GM19372 (cell line): ENCODE results near the gene CLSTN2.

Experiments used
- ATAC-seq: cut with Tn5 transposase; IDR thresholded peaks from one replicate; pipeline ENCODE4 v1.9.1; 2021; ENCODE audit warnings: mild to moderate bottlenecking, low read depth, moderate library complexity; ENCODE audit not compliant: unreplicated experiment

The CLSTN2 gene

DNA sequence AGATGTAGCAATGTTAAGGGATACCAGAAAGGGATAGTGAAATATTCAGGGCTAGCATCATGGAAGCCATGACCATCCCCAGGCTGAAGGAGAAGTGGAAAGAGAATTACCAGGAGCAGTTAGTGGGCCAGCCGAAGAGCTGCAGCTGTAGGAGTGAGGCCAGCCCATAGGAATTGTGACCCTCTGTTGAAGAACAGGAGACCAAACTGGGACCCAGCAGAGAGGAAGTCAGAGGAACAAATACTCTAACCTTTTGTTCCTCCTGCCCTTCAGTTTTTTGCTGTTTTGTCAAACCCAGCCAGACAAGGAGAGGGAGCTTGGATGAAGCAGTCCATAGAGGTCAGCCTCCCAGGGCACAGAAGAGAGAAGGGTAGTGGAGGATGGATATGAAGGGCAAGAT, 115.4 kb downstream of the CLSTN2 start:
- no peak for ATAC-seq

DNA sequence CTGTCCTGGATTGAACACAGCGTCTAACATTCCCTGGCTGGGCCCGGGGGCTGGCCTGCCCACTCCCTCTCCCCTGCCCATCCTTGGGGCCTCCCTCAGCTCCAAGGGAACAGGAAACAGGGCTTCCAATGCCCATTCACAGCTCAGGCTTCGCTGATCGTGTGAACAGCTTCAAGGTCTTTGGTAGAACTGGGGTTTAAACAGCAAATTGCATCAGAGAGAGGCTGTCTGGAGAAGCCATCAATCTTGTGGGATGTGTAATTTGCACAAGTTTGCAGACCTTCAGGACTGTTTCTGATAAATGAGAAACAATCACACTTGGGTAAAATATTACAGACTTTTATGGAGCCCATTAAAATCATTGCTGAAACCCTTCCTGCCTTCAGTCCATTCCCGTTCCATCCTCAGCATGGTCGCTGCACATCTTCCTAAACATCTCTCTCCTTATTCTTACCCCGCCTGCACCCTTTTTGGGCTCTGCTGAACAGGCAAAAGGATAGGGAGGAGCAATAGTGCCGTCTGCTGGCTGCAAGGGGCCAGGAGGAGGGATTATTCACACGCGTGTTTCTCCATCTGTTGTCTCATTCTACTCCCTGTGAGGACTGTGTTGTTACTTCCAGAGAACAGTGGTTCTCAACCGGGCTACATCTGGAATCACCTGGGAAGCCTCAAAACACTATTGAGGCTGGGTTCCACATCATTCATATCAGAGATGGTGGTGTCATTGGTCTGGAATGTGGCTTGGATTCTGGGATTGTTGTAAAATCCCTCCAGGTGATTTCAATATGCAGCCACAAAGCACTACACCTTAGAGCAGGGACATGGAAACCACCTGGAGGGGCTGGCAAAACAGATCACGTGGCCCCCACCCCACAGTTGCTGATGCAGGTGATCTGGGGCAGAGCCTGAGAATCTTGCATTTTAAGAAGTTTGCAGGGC, 116.3 kb downstream of the CLSTN2 start:
- ATAC-seq = no peak

DNA sequence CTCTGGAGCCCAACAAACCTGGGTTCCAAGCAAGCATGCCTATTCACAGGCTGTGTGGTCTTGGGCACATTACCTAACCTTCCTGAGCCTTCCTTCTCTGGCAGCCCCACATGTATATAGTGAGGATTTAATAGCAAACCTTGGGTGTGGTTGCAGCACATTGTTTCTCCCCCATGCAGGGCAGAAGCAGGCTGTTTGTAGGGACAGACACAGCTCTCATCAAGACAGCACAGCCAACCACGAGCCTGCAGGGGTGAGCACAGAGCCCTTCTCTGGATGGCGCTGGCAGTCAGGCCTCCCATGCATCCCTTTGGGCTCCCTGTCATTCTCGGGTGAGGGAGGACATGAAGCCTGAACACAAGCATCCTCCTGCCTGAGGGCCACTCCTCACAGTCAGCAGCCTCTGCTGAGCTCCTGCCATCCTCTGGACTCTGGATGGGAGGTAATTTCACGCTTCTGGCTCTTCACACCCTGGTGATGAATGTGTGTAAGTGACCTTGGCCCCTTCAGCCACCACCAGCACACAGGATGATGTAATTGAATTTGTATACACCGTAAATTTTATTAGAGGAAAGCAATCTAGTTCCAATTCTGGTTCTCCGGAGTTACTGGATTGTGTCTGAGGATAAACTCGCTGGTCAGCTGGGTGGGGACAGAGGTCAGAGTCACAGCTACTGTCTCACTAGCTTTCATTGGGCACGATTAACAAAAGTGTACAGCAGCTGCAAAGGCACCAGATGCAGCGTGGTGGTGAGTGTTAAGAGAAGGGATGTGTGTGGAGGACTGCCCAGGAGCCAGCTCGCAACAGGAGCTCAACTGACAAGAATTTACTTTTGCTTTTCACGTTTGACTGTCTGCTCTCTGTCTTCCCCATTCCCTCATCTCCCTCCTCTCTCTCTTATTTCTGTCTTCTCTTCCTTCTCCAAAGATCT, 118.1 kb downstream of the CLSTN2 start:
- no peak for ATAC-seq

DNA sequence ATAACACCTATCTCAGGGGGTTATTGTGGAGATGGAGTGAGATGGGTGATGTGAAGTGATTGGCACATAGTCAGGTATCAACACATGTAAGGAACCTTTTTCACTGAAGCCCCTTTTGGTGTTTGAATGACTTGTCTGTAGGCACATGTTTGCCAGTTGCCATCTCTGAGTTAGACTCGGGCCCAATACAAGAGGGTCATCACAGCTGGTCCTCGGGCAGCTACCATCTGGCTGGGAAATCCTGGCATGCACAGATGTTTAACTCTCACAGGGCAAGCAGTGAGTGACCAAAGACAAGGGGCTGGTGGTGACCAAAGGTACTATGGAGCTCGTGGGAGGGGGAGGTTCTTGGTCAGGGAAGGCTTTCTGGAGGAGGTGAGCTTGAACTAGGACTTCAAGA, 118.8 kb downstream of the CLSTN2 start:
- ATAC-seq = no peak

DNA sequence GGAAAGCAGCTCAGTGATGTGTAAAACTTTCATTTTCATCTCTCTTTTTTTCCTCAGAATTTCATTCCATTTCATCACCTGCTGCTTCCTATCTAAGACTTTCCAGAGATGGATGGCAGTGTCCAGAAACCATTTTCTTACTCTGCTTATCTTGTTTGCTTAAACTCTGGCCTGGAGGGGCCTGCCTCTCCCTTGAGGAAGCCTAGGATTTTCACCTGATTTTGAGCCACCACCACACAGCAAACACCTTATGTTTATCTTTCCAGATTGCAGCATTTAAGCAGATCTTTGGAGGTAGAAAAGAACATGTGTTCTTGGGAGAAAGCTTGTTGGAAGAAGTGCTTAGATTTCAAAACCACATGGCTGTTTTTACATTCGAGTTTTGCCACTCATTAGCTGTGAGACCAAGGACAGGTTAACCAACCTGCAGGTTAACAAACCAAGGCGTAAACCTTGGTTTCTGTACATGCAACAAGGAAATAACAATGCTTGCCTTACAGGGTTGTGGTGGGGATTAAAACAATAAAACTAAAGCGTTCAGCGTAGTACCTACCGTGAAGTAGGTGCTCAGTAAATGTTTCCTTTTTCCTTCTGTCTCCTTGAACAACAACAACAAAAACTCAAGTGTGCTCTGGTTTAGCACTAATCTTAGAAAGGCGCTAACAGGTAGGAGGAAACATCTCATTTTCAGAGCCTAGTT, 120.3 kb downstream of the CLSTN2 start:
- no peak for ATAC-seq

DNA sequence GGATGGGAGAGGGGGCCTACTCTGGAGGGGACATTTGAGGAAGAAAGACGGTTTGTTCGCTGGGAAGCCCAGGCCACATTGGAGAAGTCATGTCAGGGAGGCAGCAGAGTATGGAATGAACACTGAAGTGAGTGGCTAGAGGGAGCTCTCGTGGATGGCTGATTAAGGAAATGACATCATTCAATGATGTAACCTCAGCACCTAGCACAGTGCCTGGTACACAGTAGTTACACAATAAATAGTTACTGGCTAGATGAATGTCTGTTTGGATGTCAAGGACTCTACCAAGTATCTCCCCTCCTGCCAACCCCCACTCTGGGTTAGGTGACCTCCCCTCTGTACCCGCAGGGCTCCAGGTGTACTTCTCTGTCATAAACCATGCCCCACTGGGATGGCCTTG, 121.1 kb downstream of the CLSTN2 start:
- ATAC-seq = no peak

DNA sequence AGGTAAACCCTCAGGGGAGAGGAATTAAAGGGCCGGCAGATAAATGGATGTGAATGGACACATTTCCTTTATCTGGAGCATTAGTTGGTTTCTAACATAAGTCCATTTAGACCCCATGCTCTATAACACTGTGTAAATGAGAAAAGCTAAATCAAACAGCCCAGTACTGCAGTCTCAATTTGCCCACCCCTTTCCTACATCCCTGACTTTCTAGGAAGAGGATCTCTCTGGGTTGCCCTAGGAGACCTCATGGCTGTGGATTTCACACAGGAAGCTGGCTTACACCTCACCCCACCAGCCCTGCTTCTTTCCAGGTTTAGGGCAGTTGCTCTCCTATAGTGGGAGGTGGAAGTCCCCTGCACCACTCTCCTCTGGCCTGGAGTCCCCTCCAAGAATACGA, 126.2 kb downstream of the CLSTN2 start:
- no peak for ATAC-seq

GRCh38 chr3:140062461-140062860, 127.5 kb downstream of the CLSTN2 start:
- no peak for ATAC-seq

DNA sequence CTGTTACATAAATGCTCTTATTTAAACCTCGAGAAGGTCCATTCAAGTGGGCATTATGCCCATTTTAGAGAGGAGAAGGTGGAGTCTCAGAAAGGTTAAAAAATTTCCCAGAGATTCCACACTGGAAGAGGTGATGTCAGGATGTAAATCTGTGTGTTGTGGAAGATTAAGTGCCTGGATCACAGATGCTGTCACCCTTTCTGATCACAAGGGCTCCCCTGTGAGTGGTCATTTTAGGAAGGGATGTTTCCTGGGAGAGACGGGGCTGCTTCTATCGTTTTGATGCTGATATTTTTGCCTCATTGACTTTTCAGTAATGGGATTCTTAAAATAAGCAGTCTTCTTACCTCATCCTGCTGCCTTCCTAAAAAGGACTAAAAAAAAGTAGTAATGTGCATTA, 132.5 kb downstream of the CLSTN2 start:
- ATAC-seq = no peak

- no peak for ATAC-seq
Observed at GRCh38 chr3:140068494-140069017, 133.6 kb downstream of the CLSTN2 start.

DNA sequence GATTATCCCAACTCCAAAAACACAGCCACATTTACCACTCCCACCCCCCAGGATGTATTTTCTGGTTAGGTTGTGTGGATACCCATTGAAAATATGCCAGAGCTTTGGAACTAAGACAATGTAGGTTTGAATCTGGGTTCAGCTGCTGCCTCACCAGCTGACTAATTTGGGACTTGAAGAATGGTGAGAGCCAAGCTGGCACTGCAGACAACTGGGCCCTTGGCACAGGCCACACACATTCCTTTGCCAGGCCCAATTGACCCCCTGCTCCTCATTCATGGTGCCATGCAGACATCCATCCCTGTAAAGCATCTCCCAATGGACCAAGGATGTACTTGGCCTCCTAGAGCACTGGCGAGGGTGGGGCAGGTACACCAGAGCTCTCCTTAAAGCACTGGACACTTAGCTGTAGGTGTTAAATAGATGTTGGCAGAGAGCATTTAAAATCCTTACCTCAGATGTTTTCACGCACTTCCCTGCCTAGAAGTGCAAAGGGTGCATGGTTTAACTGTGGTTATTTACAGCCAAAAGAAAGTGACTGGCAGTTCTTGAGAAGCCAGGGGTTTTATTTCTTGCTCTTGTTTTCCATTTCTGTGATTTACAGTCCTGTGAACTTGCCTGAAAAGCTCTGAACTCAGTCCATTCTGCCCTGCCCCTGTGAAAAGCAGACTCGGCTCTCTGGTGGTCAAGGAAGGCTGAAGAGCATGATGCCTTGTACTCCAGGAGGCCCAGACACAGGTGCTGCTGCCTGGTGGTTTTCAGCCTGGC, 138.5 kb downstream of the CLSTN2 start:
- ATAC-seq = no peak

DNA sequence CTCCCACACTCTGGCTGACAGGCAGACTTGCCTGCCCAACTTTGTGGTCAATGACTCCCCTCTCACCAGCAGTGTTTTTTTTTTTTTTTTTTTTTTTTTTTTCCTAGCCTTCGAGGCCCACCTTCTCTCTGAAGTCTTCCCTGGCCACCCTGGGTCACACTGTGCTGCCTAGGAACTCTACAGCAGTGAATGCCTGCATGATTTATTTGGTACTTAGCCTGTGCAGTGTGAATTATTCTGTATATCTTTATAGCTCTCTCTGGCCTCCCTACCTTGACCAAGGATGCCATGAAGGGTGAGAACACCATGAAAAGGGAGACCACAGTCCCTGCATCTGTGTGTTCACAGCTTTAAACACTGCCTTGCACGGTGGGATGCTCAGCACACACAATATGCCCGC, 141.6 kb downstream of the CLSTN2 start:
- no peak for ATAC-seq

- no peak for ATAC-seq
Observed at GRCh38 chr3:140077406-140077805, 142.4 kb downstream of the CLSTN2 start.

DNA sequence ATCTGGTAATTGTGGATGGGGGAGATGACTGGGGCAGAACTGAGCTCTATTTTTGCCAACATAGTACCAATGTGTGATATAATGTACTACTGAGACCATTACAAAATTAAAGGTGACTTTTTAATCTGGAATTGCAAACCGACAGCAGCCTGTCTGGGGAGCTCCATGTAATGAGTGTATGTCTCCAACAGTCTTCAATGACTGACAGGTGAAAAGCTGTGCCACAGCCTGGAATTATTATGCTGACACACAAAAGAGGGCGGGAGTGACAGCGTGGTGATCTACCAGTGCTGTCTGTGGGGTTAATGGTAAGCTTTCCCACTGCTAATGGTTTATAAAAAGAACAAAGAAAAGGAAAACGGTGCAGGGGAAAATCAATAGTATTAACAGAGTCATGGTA, 143.4 kb downstream of the CLSTN2 start:
- no peak for ATAC-seq

DNA sequence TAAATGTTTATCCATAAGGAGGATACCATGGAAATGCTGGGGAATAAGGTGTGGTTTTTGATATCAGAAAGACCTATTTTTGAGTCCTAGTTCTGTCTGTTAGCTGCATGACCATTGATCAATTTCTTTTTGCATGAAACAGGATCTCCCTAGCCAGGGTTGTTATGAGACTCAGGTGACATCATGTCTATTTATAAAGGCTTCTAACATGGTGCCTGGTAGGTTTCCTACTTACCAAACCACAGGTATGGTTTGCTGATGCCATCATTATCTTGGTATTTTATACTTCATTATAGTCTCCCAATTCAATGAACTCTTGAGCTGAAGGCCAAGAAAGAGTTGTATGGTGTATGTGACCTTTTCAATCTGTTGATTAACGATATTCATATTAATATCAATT, 144.0 kb downstream of the CLSTN2 start:
- no peak for ATAC-seq

- ATAC-seq = no peak
Observed at GRCh38 chr3:140081887-140082286, 146.9 kb downstream of the CLSTN2 start.

GRCh38 chr3:140085001-140085400, 150.0 kb downstream of the CLSTN2 start:
- no peak for ATAC-seq

- ATAC-seq = no peak
Observed at GRCh38 chr3:140086642-140087041, 151.7 kb downstream of the CLSTN2 start.

DNA sequence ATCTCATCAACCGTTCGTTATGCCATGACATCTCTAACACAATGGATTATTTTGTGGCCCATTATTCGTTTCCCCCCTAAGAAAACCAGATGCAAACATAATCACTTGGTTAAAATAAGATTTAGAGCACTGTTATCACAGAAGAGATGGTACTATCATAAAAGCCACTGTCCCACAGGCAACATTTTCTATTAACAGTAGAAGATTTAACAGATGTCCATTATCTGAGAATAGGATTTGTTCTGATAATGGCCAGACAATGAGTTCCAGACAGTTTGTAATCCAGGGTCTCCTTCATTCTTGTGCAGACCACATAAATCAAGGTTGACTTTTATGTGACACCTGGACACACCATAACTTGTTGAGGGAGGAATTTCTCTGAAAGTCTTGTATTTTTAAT, 153.1 kb downstream of the CLSTN2 start:
- ATAC-seq = no peak

GRCh38 chr3:140088513-140088912, 153.5 kb downstream of the CLSTN2 start:
- no peak for ATAC-seq
